T-helper 22 cell (primary cell): Measurements from ENCODE around the gene NKAIN2.
"Not testable (repeated sequence)": the region's sequence is repeated elsewhere in the genome, so short reads cannot be mapped to it uniquely, and the experiment has no call there.

Experiments used
- DNase-seq: peaks from one replicate; pipeline ENCODE4 v3.0.0-alpha.2; 2020; ENCODE audit warnings: low read depth

NKAIN2 gene

DNA sequence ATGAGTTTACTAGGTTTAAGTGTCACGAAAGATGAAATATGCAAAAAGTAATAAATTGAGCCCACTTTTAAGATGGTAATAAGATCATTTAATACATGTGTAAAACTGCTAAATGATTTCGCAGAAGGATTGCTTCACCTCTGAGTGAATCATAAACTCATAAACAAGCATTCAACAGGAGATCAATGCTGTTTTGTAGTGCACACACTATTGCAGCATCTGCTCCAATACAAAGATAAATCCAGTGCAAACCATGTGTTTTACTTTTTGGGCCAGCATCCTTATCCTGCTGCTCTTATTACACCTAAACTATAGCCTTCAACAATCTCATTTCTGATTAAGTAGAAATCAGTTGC lies 400.1 kb downstream of the NKAIN2 start:
- no peak for DNase-seq

DNA sequence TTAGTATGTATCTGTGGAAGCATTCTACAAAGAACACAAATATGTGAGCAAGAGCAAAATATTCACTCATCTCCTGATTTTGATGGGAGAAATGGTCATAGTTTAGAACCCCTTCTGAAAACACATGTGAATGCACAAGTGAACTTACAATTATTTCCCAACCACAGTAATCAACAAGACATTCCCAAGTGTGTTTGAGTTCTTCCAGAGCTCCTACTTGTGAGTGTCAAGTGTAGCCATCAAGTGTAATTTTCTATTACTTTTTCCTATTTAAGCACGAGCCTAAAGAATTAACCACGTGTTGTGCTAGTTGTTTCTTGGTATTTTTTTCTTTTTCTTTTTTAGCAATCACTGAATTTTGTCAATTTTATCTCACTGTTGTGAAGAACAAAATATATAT lies 402.3 kb downstream of the NKAIN2 start:
- no peak for DNase-seq

DNA sequence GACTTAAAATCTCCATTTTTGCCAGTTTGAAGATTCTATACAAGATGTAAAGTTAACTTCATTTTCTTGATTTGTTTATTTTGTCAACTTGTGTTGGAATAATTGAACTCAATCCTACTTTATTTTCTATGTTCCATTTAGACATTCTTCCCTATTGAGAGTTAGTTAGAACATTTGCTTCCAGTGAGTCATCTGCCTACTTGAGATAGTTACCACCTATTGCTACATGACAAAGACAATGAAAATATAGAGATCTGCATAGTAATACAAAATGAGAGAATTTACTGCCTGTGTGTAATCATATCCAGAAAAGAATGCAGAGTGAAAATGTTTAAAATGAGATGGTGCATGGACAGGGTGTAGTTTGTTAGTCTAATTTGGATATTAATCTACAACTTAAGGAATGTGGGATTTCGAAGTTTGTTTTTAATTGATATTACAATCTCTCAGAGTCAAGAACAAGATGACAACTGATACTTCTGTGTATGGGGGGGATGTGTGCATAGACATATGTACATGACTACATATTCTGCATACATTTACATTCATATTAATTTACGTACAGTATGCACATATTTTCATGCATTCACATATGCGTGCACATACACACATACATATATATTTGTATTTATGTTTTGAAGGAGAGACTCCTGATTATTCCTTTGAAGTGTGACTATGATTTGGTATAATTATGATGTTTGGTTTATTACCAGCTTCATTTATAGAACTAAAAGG lies 420.1 kb downstream of the NKAIN2 start:
- no peak for DNase-seq

DNA sequence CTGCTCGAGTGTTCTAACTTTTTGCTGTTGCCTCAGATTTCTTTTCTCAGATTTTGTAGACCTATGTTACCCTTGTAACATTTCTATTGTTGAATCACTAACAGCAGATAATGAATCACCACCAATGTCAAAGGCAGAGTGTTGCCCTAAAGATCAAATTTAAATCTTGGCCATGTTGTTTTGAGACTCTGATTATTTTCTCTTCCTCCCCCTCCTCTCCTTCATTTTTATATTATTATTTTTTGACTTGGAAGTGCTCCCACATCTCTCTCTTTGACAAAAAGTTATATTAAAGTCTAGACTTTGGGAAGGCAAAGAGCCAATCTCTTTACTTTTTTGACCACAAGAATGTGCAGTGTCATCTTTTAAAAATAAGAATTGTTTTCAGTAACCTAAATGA lies 422.7 kb downstream of the NKAIN2 start:
- DNase-seq, result no peak

DNA sequence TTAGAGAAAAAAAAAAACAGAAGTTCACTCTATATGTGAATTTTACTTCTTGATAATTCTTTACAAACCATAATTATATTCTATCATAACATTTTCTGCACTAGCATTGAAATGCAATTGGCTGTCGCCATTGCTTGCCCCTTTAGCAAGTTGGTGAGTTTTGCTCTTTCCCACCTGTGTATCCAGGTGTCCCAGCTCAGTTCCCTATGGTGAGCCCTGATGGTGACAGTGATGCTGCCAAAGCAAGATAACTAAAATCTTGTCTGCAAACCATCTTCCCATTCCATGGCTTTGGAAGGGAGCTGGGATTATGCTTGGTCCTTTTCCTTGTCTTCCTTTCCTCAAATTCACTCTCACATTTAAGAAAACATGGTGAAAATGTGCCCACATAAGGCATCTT lies 429.6 kb downstream of the NKAIN2 start:
- DNase-seq, result no peak

DNA sequence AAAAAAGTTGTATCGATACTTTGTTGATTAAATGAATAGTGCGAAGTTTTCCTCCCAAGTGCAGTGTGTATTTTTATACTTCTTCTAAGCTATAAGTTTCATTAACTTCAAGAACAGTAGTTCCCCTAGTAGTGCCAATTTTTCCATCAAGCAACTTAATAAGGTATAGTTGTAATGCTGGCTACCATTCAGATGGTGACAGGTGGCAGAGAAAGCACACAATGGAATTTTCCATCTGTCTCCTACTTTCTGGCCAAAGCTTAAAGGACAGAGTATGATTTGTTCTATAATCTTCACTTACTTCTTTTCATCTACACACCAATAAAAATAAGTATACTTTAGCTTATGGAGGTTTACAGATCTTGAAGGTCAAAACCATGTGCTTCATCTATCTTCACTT lies 431.1 kb downstream of the NKAIN2 start:
- DNase-seq, result no peak

DNA sequence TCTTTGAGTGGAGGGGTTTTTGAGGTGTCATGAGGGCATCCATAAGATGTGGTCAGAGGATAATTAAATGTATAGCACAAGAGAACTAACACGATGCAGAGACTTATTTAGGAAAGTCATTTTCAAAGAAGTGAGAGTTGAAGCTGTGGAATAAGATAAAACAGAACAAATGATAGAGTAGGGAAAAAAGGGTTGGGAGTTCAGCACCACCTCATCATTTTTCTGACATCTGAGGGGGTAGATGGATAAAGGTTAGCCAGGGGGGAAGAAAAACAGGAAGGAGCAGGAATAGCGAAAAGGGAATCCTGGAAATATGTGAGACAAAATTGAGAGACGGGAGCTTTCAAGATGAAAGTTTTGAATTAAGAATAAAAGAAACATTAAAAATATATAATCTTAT lies 434.2 kb downstream of the NKAIN2 start:
- no peak for DNase-seq

DNA sequence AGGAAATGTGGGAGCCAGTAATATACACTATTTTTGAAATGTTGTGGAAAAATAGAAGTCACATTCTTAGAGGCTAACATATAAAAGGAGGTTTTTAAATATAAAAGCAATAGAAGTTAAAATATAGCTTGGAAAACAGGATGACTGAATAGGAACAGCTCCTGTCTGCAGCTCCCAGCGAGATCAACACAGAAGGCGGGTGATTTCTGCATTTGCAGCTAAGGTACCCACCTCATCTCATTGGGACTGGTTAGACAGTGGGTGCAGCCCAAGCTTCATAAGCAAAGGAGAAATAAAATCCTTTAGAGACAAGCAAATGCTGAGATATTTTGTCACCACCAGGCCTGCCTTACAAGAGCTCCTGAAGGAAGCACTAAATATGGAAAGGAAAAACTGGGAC lies 434.7 kb downstream of the NKAIN2 start:
- DNase-seq, result not testable (repeated sequence)

DNA sequence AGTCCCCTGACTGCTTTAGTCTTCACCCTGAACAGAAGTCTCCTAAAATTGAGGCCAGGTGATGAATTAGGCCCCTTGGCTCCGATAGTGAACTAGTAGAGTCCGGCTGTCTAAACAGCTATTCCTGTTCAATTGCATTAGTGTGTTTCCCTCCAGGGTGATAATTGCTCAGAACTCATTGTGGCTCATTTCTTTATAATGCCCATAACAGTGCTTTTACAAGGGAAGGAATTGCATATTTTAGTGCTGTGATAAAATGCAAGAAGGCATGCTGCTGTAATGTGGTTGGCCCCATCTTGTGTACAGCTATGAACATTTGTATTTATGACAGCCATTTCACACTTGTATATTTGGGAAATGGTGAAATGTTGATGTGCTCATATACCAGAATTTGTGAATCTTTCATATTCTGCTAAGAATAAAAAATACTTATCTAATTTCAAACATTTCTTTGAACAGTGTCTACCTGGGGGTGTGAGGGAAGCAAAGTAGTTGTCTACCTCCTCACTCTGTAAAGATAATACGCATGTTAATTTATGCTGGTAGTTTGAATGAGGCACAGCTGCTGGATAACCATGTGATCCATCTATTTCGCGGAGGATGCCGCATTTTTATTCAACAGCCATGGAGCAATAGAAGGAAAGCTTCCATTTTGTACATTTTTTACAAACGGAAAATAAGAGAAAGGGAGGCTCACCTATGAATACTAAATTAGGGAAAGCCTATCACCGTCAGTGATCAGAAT lies 451.4 kb downstream of the NKAIN2 start:
- no peak for DNase-seq

DNA sequence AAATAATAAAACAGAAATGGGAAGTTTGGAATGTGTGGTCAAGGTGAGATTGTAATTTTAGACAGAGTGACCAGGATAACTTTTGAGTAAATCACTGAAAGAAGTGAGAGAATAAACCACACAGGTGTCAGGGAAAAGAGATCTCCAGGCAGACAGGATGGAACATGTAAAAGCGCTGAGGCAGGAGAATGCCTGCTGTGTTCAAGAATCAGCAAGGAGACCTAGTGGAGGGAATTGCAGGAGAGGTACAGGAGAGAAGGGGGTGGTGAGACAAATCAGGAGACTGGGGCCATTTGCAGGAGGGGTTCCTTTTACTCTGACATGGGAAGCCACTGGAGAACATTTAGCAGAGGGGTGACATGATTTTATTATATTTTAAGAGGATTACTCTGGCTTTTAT lies 456.7 kb downstream of the NKAIN2 start:
- DNase-seq, result no peak

DNA sequence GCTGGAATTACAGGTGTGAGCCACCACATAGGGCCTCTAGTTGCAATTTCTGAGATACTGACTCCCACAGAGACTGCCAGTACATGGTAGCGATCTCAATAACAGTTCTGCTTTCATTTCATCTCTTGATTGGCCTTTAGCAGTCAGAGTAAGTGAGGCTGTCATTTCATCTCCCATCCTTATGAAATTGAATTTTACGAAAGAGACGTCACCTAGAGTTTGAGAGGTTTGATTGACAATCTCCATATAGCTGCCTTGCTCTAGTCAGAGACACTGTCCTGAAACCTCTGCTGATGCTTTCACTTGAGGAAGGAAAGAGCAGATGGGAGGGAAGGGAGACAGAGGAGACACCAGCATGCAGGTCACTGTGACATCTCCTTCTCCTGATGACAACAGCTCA lies 466.1 kb downstream of the NKAIN2 start:
- DNase-seq, result no peak

DNA sequence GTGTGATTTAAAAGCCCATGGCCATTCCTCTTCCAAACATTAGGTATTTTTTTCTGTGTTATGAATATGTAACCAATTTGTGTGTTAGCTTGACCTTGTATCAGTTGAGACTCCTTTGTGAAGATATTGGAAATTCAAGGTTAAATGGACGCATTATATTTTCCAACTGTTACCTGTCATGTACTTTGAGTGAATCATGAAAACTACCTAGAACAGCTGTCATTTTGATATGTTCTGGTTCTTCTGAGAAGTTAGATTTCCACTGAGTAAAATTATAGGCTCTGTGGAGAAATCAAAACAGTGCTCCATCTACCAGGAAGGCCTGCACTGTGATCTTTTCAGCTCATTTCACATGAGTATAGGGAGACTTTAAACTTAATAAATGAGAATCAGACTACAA lies 470.0 kb downstream of the NKAIN2 start:
- DNase-seq, result no peak

DNA sequence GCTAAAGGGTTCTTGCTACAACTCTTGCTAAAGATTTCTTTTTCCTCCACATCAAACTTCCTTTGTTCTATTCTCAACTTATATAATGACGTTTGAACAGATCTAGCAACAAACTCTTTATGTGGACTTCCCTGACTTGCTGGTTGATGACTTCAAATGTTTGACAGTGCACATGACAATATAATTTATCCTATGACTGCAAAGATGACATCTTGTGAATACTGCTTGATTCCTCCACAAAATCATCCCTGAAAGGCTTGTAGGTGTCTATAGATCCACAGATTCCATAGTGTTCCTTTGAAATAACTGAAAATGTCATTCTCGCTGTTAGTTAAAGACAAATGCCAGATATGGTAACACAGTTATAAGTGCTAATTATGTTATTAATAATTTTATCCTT lies 478.9 kb downstream of the NKAIN2 start:
- DNase-seq, result no peak

DNA sequence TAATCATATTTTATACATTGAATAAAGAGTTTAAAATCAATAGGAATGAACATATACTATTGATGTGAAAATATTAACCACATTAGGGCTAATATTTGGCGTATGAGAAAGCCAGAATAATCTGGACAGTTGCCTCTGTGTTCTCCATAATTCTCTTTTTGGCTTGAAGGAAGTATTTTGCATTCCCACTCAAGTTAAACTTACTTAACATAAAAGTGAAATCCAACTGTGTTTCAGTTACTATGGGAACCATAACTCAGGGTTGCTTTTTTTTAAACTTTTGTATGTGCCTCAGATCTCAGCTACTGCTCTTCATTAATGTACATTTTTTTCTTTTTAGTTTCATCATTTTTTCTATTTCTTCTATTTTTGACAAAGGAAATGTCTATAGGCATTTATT lies 479.8 kb downstream of the NKAIN2 start:
- DNase-seq, result no peak

DNA sequence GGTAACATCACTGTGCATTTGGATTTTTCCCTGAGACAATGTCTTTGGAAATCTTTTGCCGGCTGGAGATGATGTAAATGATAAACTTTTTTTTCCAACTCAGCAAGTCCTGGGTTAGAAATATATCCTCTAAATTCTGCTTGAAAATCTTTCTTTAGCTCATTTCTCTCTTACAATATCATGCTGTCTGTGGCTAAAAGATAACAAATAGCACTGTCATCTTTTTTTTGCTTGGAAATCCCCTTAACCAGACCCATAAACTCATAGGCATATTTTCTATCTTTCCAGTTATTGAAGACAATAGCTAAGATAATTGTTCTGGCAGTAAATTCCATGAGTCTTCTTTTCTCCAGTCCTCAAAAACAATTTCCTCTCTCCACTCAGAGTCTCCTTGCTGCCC lies 481.5 kb downstream of the NKAIN2 start:
- DNase-seq, result no peak

DNA sequence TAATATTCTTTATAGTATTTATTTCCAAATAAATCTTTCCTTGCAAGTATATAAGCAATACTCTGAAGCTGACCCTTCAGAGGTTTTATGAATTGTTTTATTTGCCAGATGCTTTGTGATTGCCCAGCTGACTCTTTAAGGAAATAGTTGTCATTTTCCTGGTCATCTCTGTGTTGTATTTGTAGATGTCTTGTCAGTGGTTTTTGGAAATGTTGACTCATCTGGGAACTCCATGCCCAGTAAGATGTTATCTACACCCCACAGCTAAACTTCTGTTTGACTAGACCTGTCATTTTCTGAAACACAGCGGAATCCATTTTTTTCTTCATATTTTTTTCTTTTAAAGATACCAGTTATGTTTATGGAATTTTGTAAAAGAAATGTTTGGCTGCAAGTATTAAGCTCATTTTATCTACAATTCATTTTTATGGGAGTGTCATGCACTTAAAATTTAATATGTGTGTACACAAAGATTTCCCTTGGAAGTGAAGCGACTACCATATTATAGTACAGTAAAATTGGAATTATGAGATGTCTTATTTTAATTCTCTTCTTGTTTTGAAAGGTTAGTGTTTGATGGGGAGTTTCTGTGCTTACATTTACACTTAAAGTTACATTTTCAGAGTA lies 491.0 kb downstream of the NKAIN2 start:
- no peak for DNase-seq

DNA sequence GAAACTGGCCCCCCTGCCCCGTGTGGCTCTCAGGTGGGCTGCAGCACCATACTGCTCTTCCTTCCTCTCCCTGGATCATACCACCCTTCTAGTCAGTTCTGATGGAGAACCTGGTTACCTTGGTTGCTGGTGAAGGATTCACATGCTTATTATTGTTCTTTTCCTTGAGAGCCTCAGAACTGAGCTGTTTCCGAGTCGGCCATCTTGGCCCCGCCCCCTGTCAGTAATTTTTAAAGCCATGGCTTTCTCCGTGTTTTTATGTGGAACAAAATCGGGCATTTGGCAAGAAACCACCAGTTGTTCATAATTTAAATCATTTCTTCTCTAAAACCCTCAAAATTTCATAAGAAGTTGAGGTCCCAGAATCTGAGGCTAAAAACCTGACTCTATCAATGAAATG lies 493.8 kb downstream of the NKAIN2 start:
- no peak for DNase-seq

DNA sequence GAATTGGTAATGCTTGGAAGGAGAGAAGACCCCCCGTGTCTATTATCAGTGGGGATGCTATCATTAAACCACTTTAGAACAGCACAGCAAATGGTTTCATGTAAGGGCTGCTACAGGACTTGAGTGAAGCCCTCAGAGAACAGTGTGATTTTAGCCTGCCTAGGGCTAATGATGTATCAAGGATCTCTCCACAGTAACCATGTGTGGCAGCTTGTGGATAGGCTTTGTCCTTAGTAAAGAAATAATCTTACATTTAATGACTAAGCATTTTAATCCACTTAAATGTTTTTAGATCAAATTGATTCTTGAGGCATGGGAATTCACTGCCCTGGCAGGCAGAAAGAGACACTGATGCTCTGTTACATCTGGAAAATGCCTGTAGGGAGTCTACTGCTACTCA lies 495.1 kb downstream of the NKAIN2 start:
- DNase-seq, result no peak

DNA sequence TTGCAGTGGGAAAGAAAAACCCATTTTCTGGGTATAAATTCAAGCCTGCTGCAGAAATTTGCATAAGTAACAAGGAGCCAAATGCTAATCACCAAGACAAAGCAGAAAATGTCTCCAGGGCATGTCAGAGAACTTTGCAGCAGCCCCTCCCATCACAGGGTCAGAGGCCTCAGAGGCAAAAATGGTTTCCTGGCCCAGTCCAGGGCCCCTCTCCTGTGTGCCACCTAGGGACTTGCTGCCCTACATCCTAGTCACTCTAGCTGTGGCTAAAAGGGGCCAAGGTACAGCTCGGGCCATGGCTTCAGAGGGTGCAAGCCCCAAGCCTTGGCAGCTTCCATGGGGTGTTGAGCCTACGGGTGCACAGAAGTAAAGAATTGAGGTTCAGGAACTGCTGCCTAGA lies 497.2 kb downstream of the NKAIN2 start:
- not testable (repeated sequence) for DNase-seq

DNA sequence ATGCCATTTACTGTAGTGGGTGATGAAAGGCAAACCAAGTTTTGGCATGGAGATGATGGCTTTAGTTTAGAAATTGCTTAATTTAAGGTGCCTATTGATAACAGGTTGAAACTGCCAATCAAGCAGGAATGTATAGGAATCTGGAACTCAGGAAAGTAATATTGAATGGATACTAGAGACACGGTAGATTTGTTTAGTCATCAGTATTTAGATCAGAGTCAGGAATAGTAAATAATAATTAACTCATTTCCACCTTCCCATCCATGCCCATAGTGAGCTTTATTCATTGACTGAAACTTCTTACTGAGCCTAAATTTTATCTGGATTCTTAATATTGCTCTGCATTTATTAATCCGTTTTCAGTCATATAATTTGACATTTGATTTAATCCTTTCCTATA lies 500.3 kb downstream of the NKAIN2 start:
- DNase-seq, result no peak

DNA sequence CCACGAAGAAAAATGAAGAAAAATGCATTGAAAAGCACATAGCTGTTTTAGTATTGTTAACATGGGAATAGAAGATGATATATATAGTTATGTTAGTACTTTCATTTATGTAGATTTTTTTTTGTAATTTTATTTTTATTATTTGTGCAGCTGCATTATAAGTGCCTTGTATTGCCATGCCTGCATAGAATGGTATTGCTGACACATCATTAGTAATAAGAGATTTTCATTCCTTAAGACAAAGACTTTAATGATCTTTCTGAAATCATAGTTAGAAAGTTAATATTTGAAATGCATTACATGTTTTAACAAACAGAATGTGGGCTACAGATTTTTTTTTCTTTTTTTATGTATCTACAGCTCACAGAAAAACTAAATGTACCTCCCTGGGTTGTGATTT lies 506.5 kb downstream of the NKAIN2 start:
- no peak for DNase-seq

DNA sequence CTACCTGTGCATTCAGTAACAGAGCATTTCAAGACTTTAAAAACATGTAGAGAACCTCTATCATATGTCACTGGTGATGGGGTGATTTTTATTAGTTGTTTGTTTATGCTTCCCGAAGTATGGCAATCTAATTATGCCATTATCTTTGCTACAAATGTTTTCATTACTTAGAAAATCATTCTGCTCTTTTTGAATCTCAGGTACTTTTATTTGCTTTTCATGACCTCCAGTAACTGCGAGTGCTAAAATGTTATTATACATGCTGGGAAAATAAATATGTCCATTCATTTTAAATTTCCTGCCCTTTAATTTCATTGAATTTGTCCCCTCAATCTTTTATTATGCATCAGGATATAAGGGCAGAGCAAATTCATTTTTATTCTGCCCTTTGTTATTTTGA lies 515.7 kb downstream of the NKAIN2 start:
- no peak for DNase-seq

DNA sequence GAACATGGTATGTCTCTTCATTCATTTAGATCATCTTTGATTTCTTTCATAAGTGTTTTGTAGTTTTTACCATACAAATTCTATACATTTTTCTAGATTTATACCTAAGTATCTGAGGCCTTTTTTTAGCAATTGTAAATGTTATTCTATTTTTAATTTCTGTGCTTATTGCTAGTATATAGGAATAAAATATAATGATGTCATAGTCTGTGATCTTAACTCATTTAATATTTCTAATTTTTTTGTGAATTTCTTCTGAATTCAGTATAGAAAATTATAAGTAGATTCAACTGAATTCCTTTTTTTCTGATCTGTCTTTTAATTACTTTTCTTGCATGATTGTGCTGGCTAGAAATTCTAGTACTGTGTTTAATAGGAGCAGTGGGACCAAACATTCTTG lies 520.6 kb downstream of the NKAIN2 start:
- no peak for DNase-seq

DNA sequence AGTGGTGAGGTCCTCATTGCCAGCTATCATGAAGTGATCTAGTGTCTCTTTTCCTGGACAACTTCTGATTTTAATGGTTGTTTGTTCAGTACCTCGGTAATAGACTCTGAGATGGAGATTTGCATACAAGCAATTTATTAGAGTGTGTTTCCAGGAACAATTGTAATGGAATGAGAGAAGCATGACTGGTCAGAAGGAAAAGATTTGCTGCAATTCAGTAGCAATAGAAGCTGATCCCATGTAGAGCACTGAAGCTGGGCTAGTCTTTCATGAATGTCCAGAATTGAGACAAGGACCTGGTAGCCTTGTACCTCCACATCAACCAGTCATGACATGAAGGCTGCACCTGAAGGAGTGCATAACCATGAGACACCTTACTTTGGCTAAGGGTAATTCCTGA lies 526.5 kb downstream of the NKAIN2 start:
- no peak for DNase-seq
